ENCODE data around the gene COMMD3. TPM values are rescaled to one million over a fixed set of nuclear protein-coding genes. Genes with fewer than 3 reads are reported as not detected.

The COMMD3 gene
- total and polyA plus RNA-seq, 2 of the 4 experiments (the other 2 are of a cell fraction): 30.8 to 44.8 TPM

DNA sequence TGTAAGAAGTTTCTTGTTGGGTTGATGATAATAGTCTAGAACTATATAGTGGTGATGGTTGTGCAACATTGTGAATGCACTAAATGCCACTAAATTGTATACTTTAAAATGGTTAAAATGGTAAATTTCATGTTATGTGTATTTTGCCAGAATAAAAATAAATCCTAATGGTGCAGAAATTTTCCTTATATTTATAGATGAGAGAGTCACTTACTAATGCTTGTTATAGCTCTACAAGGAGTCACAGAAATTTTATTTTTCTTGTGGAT is 50.2 kb downstream of the COMMD3 start:
- Histone ChIP-seq H2BK120ac (ENCODE audit: low read depth, low read length) (no peak overlapping the region), H3K18ac (ENCODE audit: low read depth, low read length) (no peak overlapping the region), H3K9me1 (ENCODE audit: insufficient read depth, low read length) (no peaks in the 10 kb centered on the region), H3K79me1 (ENCODE audit: low read depth in 1 of 2, low read length in 2 of 2) (no peaks in the 10 kb centered on the region), H4K20me1 (ENCODE audit: insufficient read depth, low read length) (no peaks in the 10 kb centered on the region), H2BK20ac (ENCODE audit: low read depth, low read length) (no peak overlapping the region), H3K27me3 (ENCODE audit: control insufficient read depth, insufficient read depth, low read length) (peaks cover 1% of the 10 kb centered on the region; the same call in 1 of the 2 replicates), H3K56ac (ENCODE audit: extremely low read depth, insufficient read depth, low read length) (no peak overlapping the region), H4K91ac (ENCODE audit: insufficient read depth, low read depth, low read length) (no peak overlapping the region), H3K9me3 (ENCODE audit: control insufficient read depth, insufficient read depth, low read length) (no peaks in the 10 kb centered on the region), H3K4me3 (ENCODE audit: insufficient read depth, low read depth, low read length) (no peak overlapping the region), H3K36me3 (ENCODE audit: control insufficient read depth, insufficient read depth, low read length) (no peaks in the 10 kb centered on the region), H3K23ac (ENCODE audit: low read depth, low read length) (no peak overlapping the region), H2AK9ac (replicated peaks; ENCODE audit: low read depth, low read length, poor library complexity) (no peak overlapping the region), H2BK15ac (ENCODE audit: low read depth, low read length) (no peak overlapping the region), H2AK5ac (ENCODE audit: low read depth, low read length) (no peak overlapping the region), H3K27ac (ENCODE audit: insufficient read depth, low read length) (no peak overlapping the region), H3K4me2 (ENCODE audit: low read depth, low read length) (no peak overlapping the region), H2AFZ (replicated peaks; ENCODE audit: low read length, poor library complexity) (no peak overlapping the region), H3K4me1 (ENCODE audit: control insufficient read depth, insufficient read depth, low read length) (no peaks in the 10 kb centered on the region), H4K8ac (ENCODE audit: low read depth in 2 of 2, low read length in 2 of 2) (no peak overlapping the region), H3K4ac (ENCODE audit: low read depth, low read length) (no peak overlapping the region), H3K9ac (ENCODE audit: low read depth, low read length) (no peak overlapping the region), H4K5ac (ENCODE audit: low read depth, low read length) (no peak overlapping the region), H3K14ac (replicated peaks; ENCODE audit: low read depth, low read length) (no peak overlapping the region), H2BK5ac (ENCODE audit: low read depth, low read length, poor library complexity, severe bottlenecking) (no peak overlapping the region)
- CTCF ChIA-PET: interaction anchor here (1.5 kb wide), 1 partner anchor 13 kb away, joined by 3 read pairs; no protein-coding TSS in a partner anchor
- BruUV-seq (replicated peaks): no TSS peak
- DNase-seq (no peak), ATAC-seq (ENCODE audit: low read depth) (no peak)
- TF ChIP-seq USF2 (IDR thresholded peaks at IDR 0.05; ENCODE audit: low read depth, low read length) (no peak), BHLHE40 (IDR thresholded peaks at IDR 0.05; ENCODE audit: low read depth, low read length) (no peak), CTCF (conservative IDR thresholded peaks at IDR 0.05; ENCODE audit: low read depth, low read length) (no peak), FOS (IDR thresholded peaks at IDR 0.05; ENCODE audit: low read depth, low read length) (no peak), RAD21 (IDR thresholded peaks at IDR 0.05; ENCODE audit: low read length) (no peak), MAZ (IDR thresholded peaks at IDR 0.05; ENCODE audit: borderline replicate concordance, low read depth, low read length) (no peak), RFX5 (IDR thresholded peaks at IDR 0.05; ENCODE audit: low read depth, low read length) (no peak), MAFK (IDR thresholded peaks at IDR 0.05; ENCODE audit: low read depth, low read length) (no peak), NFE2L2 (IDR thresholded peaks at IDR 0.05; ENCODE audit: low read depth, low read length) (no peak), CHD1 (IDR thresholded peaks at IDR 0.05; ENCODE audit: low read depth, low read length) (no peak), POLR2A (IDR thresholded peaks at IDR 0.05; ENCODE audit: low read depth, low read length) (no peak), SMC3 (IDR thresholded peaks at IDR 0.05; ENCODE audit: low read depth, low read length) (no peak), MXI1 (IDR thresholded peaks at IDR 0.05; ENCODE audit: borderline replicate concordance, low read depth, low read length) (no peak), RCOR1 (IDR thresholded peaks at IDR 0.05; ENCODE audit: insufficient replicate concordance, low read length) (no peak), CEBPB (IDR thresholded peaks at IDR 0.05; ENCODE audit: low read depth, low read length) (no peak)
- TF ChIP-seq, protein P1, sequence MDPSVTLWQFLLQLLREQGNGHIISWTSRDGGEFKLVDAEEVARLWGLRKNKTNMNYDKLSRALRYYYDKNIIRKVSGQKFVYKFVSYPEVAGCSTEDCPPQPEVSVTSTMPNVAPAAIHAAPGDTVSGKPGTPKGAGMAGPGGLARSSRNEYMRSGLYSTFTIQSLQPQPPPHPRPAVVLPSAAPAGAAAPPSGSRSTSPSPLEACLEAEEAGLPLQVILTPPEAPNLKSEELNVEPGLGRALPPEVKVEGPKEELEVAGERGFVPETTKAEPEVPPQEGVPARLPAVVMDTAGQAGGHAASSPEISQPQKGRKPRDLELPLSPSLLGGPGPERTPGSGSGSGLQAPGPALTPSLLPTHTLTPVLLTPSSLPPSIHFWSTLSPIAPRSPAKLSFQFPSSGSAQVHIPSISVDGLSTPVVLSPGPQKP (IDR thresholded peaks at IDR 0.05; ENCODE audit: borderline replicate concordance, low read depth, low read length): no peak
- in situ Hi-C loops (cut with MboI; ENCODE audit: low sequenced_read_pairs) (no loop called here), dilution Hi-C loops (cut with HindIII; ENCODE audit: low sequenced_read_pairs, unreplicated experiment) (no loop called here), intact Hi-C loops (cut with micrococcal nuclease) (no loop called here)
- POLR2A ChIA-PET (ENCODE audit: unreplicated experiment): no interaction called here
